ENCODE results near the gene EOGT. TPM values are rescaled to one million over a fixed set of nuclear protein-coding genes. Genes with fewer than 3 reads are reported as not detected.

EOGT gene
- total RNA-seq, 6 experiments from 2014 or later = 26.9 to 31.6 (median 28.2) TPM

DNA sequence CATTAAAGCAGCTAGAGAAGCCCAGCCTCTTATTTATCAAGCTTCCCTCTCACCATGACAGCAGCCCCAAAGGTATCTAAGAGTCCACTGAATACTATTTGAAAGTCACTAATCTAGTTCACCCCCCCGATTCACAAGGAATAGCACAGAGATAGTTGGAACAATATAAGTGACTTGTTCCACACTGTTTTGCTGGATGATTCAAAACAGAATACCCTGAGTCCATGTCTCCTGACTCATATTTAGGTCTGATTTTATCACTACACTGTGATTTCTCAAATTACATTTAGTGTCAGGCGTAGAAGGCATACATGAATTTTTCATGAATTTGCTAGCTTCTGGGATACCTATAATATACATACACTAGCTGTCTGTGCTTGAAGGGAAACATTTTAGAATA, 18.7 kb upstream of the EOGT start:
- H3K27me3 Mint-ChIP-seq (ENCODE audit: insufficient read depth) = 0 out of 2 replicates have a peak, but pooled peaks cover 3% of the 10 kb centered on the region
- peak overlapping the region; percentile 80 for H3K27ac Mint-ChIP-seq
- TF ChIP-seq, protein P1, sequence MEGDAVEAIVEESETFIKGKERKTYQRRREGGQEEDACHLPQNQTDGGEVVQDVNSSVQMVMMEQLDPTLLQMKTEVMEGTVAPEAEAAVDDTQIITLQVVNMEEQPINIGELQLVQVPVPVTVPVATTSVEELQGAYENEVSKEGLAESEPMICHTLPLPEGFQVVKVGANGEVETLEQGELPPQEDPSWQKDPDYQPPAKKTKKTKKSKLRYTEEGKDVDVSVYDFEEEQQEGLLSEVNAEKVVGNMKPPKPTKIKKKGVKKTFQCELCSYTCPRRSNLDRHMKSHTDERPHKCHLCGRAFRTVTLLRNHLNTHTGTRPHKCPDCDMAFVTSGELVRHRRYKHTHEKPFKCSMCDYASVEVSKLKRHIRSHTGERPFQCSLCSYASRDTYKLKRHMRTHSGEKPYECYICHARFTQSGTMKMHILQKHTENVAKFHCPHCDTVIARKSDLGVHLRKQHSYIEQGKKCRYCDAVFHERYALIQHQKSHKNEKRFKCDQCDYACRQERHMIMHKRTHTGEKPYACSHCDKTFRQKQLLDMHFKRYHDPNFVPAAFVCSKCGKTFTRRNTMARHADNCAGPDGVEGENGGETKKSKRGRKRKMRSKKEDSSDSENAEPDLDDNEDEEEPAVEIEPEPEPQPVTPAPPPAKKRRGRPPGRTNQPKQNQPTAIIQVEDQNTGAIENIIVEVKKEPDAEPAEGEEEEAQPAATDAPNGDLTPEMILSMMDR (IDR thresholded peaks at IDR 0.05) = no peak
- H3K9me3 Mint-ChIP-seq = no peaks in the 10 kb centered on the region
- H3K4me1 Mint-ChIP-seq (ENCODE audit: low read depth) = peaks cover 48% of the 10 kb centered on the region
- H3K4me3 Mint-ChIP-seq = peak overlapping the region; percentile 50
- peaks cover 46% of the 10 kb centered on the region for H3K36me3 Mint-ChIP-seq (ENCODE audit: low read depth)
- peak; percentile 76 for DNase-seq

DNA sequence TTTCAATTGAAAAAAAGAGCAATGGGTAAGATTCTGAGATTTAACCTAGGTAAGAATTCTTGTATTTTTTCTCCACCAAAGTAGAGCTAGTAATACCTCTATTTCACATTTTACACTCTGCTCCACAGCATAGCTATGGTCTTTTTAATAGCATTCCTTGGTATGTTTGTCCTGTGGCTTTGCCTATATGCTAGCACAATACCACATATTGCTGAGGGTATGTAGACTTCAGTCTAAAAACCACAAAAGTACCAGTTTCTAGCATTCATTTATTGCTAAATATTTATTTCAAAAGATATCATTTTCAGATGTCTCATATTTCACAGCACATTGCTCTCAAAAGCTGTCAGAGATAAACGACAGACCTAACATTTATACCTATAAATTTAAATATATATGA, 18.2 kb upstream of the EOGT start:
- peak overlapping the region; percentile 80; the same call in 1 of the 2 replicates for H3K27ac Mint-ChIP-seq
- no peak overlapping the region for H3K4me3 Mint-ChIP-seq
- no peaks in the 10 kb centered on the region for H3K9me3 Mint-ChIP-seq
- H3K27me3 Mint-ChIP-seq (ENCODE audit: insufficient read depth) = 0 out of 2 replicates have a peak, but pooled peaks cover 3% of the 10 kb centered on the region
- H3K4me1 Mint-ChIP-seq (ENCODE audit: low read depth) = peaks cover 48% of the 10 kb centered on the region
- TF ChIP-seq, protein P1 (IDR thresholded peaks at IDR 0.05) = no peak
- H3K36me3 Mint-ChIP-seq (ENCODE audit: low read depth) = peaks cover 44% of the 10 kb centered on the region
- no peak for DNase-seq

DNA sequence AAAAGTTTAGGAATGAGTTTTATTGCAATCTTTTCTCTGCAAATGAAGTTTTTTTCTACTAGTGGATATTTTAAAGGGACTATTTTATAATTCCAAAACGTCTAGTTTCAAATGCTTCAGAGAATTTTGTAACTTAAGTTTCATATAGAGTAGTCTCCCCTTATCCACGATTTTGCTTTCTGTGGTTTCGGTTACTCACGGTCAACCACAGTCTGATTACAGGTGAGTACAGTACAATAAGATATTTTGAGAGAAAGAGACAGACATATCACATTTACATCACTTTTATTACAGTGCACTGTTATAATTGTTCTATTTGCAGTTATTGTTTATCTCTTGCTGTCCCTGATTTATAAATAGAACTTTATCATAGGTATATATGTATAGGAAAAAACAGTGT, 7.4 kb upstream of the EOGT start:
- Mint-ChIP-seq H3K27me3 (ENCODE audit: insufficient read depth) (no peaks in the 10 kb centered on the region; the same call in 1 of the 2 replicates), H3K27ac (no peak overlapping the region), H3K9me3 (no peaks in the 10 kb centered on the region), H3K4me1 (ENCODE audit: low read depth) (peaks cover 9% of the 10 kb centered on the region; the same call in 1 of the 2 replicates), H3K36me3 (ENCODE audit: low read depth) (peaks cover 16% of the 10 kb centered on the region), H3K4me3 (no peak overlapping the region)
- TF ChIP-seq, protein P1 (IDR thresholded peaks at IDR 0.05) = 0 out of 2 replicates have a peak, but pooled peaks have one; percentile 27
- DNase-seq = no peak

DNA sequence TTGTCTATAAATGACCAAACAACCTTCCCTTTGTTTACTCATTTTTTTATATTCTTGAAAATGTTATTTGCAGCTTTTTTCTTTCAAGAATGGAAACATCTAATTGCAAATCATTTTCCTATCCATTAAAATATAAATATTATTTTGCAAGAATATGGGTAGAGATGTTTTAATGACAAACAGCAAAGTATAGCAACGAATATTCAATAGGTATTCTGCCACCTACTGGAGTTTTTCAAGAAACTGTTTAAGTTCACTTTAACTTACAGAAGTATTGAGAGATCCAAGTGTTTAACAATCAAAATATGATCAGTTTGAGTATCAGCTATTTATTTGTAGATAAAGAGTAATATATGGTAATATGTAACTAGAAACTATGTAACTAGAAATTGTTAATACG, 6.9 kb upstream of the EOGT start:
- no peak overlapping the region for H3K4me3 Mint-ChIP-seq
- TF ChIP-seq, protein P1 (IDR thresholded peaks at IDR 0.05) = peak; percentile 73
- no peak for DNase-seq

DNA sequence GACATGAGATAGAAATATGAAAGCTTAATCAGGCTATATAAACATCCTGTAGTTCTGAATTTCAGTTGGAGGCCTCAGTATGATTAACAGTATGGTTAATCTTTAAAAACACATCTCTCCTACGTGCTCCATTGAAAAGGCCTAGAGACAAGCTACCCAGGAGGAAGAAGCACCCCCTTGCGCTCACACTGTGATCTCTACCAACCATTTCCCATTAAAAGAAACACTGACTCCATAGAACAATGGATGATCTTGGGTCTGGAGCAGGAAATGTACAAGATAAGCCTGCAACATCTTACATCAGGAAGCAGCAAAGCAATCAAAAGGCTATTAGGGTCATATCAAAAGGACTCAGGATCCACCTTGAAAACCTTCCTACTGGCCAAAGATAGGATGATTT, 3.4 kb upstream of the EOGT start:
- Mint-ChIP-seq H3K27me3 (ENCODE audit: insufficient read depth) (no peaks in the 10 kb centered on the region), H3K4me3 (no peak overlapping the region), H3K36me3 (ENCODE audit: low read depth) (peaks cover 23% of the 10 kb centered on the region), H3K4me1 (ENCODE audit: low read depth) (peaks cover 36% of the 10 kb centered on the region), H3K27ac (no peak overlapping the region), H3K9me3 (no peaks in the 10 kb centered on the region)
- TF ChIP-seq, protein P1 (IDR thresholded peaks at IDR 0.05) = no peak
- no peak for DNase-seq

More for the DNA sequence above, 6.9 kb upstream of the EOGT start:
- H3K9me3 Mint-ChIP-seq = no peaks in the 10 kb centered on the region
- peaks cover 10% of the 10 kb centered on the region for H3K4me1 Mint-ChIP-seq (ENCODE audit: low read depth)
- no peak overlapping the region for H3K27ac Mint-ChIP-seq
- H3K27me3 Mint-ChIP-seq (ENCODE audit: insufficient read depth) = no peaks in the 10 kb centered on the region; the same call in 1 of the 2 replicates
- H3K36me3 Mint-ChIP-seq (ENCODE audit: low read depth) = peaks cover 11% of the 10 kb centered on the region
